HepG2 (cell line): Measurements from ENCODE around the gene ZNF274. TPM values are rescaled to one million over a fixed set of nuclear protein-coding genes. Genes with fewer than 3 reads are reported as not detected.

Experiments
- ATRX ChIP-seq: sonication (generic); formaldehyde crosslinking; IDR thresholded peaks from 2 replicates; pipeline ENCODE4 v1.4.0; 2020; ENCODE audit warnings: missing genetic modification reagents, borderline replicate concordance
- CBX5 ChIP-seq: sonication (generic); formaldehyde crosslinking; IDR thresholded peaks from 2 replicates; pipeline ENCODE4 v1.4.0; 2020; ENCODE audit warnings: missing genetic modification reagents, borderline replicate concordance
- CTCF ChIP-seq: sonication (generic); formaldehyde crosslinking; IDR thresholded peaks from 2 replicates; pipeline ENCODE4 v1.5.0; 2020; ENCODE audit warnings: mild to moderate bottlenecking, missing genetic modification reagents, moderate library complexity
- DZIP1 ChIP-seq: sonication (generic); formaldehyde crosslinking; IDR thresholded peaks from 2 replicates; pipeline ENCODE4 v1.5.0; 2020; ENCODE audit warnings: mild to moderate bottlenecking, missing genetic modification reagents
- KAT8 ChIP-seq: IDR thresholded peaks from 2 replicates; pipeline ENCODE4 v1.6.1; 2016; ENCODE audit warnings: missing genetic modification reagents, missing compliant biosample characterization
- MXD1 ChIP-seq: sonication (generic); formaldehyde crosslinking; IDR thresholded peaks from 2 replicates; pipeline ENCODE4 v1.4.0; 2020; ENCODE audit warnings: mild to moderate bottlenecking, missing genetic modification reagents
- NR2F1 ChIP-seq, 2 experiments: fragments of 450-650 bp in 1 of 2; formaldehyde crosslinking in 1 of 2; IDR thresholded peaks; 2 replicates each; pipeline versions ENCODE4 v1.5.0 to v1.6.1; 2016 to 2020; ENCODE audit warnings: mild to moderate bottlenecking in 1 of 2, missing compliant biosample characterization in 1 of 2, missing genetic modification reagents in 1 of 2, moderate library complexity in 1 of 2
- POLR2AphosphoS5 ChIP-seq: IDR thresholded peaks from 2 replicates; pipeline ENCODE4 v1.6.1; 2012; ENCODE audit warnings: low read depth, low read length
- RBM39 ChIP-seq: fragments of 200-400 bp; formaldehyde crosslinking; IDR thresholded peaks from one replicate; pipeline ENCODE4 v1.6.1; 2018; ENCODE audit warnings: antibody characterized with exemption, mild to moderate bottlenecking, low read depth, low read length; ENCODE audit not compliant: poor library complexity, severe bottlenecking
- SPEN ChIP-seq: sonication (generic); formaldehyde crosslinking; IDR thresholded peaks from 2 replicates; pipeline ENCODE4 v1.5.1; 2020; ENCODE audit warnings: low read depth, mild to moderate bottlenecking, missing genetic modification reagents
- YY1 ChIP-seq: IDR thresholded peaks from 2 replicates; pipeline ENCODE4 v1.6.1; 2011; ENCODE audit warnings: low read length, low read depth, moderate library complexity, mild to moderate bottlenecking; ENCODE audit not compliant: insufficient read depth, insufficient replicate concordance
- ZMYM4 ChIP-seq: sonication (generic); formaldehyde crosslinking; IDR thresholded peaks from 2 replicates; pipeline ENCODE4 v1.8.1; 2023; ENCODE audit warnings: mild to moderate bottlenecking, missing genetic modification reagents
- ZNF264 ChIP-seq: sonication (generic); formaldehyde crosslinking; IDR thresholded peaks from 2 replicates; pipeline ENCODE4 v1.4.0; 2020; ENCODE audit warnings: missing genetic modification reagents
- ZNF282 ChIP-seq: fragments of 450-650 bp; IDR thresholded peaks from 2 replicates; pipeline ENCODE4 v1.6.1; 2018; ENCODE audit not compliant: partially characterized antibody
- ZNF331 ChIP-seq: sonication (generic); formaldehyde crosslinking; IDR thresholded peaks from 2 replicates; pipeline ENCODE4 v1.4.0; 2020; ENCODE audit warnings: missing genetic modification reagents
- ZNF333 ChIP-seq: sonication (generic); formaldehyde crosslinking; IDR thresholded peaks from 2 replicates; pipeline ENCODE4 v1.4.0; 2020; ENCODE audit warnings: mild to moderate bottlenecking, missing genetic modification reagents, borderline replicate concordance
- ZNF687 ChIP-seq: sonication (generic); formaldehyde crosslinking; IDR thresholded peaks from 2 replicates; pipeline ENCODE4 v1.5.1; 2020; ENCODE audit warnings: mild to moderate bottlenecking, missing genetic modification reagents, moderate library complexity
- ZNF770 ChIP-seq: sonication (generic); formaldehyde crosslinking; IDR thresholded peaks from 2 replicates; pipeline ENCODE4 v1.5.0; 2020; ENCODE audit warnings: mild to moderate bottlenecking, missing genetic modification reagents
- polyA plus RNA-seq, 8 experiments: library from polyadenylated mRNA; depleted of rRNA in 3 of 8; stranded (reverse) in 7 of 8; unstranded in 1 of 8; fragments of >200 nt; fragmentation: Illumina TruSeq in 4 of 8; extraction: Trizol in 4 of 8; gene quantifications; 2 replicates each; pipeline versions ENCODE4 v1.2.1 to v1.2.3, GENCODE V29; 2011 to 2016; ENCODE audit warnings: low read depth in 4 of 8, missing spikeins in 1 of 8, mixed read lengths in 1 of 8; ENCODE audit not compliant: insufficient read depth in 1 of 8
- total RNA-seq, 5 experiments: library from RNA; depleted of rRNA; stranded (reverse); fragments of >200 nt; fragmentation: Illumina TruSeq; extraction: Trizol; gene quantifications; 2 replicates each; pipeline ENCODE4 v1.2.3, GENCODE V29; 2016; ENCODE audit warnings: low read depth in 1 of 5

Gene ZNF274
- total and polyA plus RNA-seq, 2 of the 13 experiments (the other 11 are each of a cell fraction or from before 2014, with no cell fraction given) = 16.1 to 23.0 TPM

- no peak for TF ChIP-seq DZIP1 (CRISPR knock-in tag)
- TF ChIP-seq ZNF770 (CRISPR knock-in tag) = no peak
- TF ChIP-seq ZMYM4 (CRISPR knock-in tag) = peak; percentile 14; the same call in 1 of the 2 replicates
- TF ChIP-seq RBM39 = peak; percentile 26
- TF ChIP-seq CTCF (CRISPR knock-in tag) = peak; percentile 8; the same call in 1 of the 2 replicates
- no peak for TF ChIP-seq ZNF282
- no peak for TF ChIP-seq ATRX (CRISPR knock-in tag)
- TF ChIP-seq YY1 = peak; percentile 92
- no peak for TF ChIP-seq ZNF333
- peak; percentile 49; the same call in 1 of the 2 replicates for TF ChIP-seq POLR2AphosphoS5
- peak; percentile 68; the same call in 1 of the 2 replicates for TF ChIP-seq MXD1 (CRISPR knock-in tag)
- no peak; the same call in 1 of the 2 replicates for TF ChIP-seq CBX5 (CRISPR knock-in tag)
- TF ChIP-seq ZNF687 (CRISPR knock-in tag) = peak; percentile 61
- no peak for TF ChIP-seq NR2F1 (CRISPR knock-in tag; IDR thresholded peaks at IDR 0.05)
- no peak for TF ChIP-seq ZNF331 (CRISPR knock-in tag)
- TF ChIP-seq KAT8 = 0 out of 2 replicates have a peak, but pooled peaks have one; percentile 36
- no peak for TF ChIP-seq ZNF264 (CRISPR knock-in tag)
- peak; percentile 35; the same call in 1 of the 2 replicates for TF ChIP-seq SPEN (CRISPR knock-in tag)
Observed at GRCh38 chr19:58150328-58150921, 32.4 kb upstream of the ZNF274 start, which contains the start of gene ZNF329 (continued).
